ENCODE results near the gene TADA2B.

DNA sequence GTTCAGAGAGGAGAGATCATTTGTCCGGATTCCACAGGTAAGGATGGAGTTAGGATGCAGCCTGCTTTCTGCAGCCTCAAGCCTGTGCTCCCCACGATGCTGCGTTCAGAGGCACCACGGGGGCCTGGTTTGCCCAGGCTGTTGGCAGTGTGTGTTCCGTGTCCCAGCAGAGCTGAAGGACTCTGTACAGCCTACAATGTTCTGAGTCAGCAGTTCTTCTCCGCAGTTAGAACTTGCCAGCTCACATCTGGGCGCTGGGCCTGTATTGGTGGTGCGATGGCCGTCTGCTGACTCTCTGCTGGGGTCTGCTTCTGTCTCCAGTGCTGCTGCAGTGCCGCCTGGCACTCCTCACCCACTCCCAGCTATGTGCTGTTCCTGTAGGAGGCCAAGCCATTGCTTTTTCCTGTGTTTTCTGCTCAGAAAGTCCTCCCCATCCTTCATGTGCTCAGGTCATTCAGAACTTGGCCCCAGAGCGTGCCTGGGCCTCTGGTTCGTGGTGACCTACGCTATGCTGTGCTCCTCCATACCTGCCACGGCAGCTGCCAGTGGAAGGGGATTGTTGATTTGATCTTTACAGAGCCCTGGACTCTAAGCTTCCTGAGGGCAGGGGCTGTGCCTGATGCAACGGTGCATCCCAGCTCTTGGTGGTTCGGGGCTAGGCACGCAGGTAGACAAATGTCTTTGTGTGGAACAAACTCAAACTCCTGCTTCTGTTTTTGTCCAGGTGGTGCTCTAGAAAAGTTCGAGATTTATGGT is 42.6 kb upstream of the TADA2B start:
- TF ChIP-seq, protein P1, sequence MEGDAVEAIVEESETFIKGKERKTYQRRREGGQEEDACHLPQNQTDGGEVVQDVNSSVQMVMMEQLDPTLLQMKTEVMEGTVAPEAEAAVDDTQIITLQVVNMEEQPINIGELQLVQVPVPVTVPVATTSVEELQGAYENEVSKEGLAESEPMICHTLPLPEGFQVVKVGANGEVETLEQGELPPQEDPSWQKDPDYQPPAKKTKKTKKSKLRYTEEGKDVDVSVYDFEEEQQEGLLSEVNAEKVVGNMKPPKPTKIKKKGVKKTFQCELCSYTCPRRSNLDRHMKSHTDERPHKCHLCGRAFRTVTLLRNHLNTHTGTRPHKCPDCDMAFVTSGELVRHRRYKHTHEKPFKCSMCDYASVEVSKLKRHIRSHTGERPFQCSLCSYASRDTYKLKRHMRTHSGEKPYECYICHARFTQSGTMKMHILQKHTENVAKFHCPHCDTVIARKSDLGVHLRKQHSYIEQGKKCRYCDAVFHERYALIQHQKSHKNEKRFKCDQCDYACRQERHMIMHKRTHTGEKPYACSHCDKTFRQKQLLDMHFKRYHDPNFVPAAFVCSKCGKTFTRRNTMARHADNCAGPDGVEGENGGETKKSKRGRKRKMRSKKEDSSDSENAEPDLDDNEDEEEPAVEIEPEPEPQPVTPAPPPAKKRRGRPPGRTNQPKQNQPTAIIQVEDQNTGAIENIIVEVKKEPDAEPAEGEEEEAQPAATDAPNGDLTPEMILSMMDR (IDR thresholded peaks at IDR 0.05; ENCODE audit: low read length) = no peak
- no peak for TF ChIP-seq EZH2 (IDR thresholded peaks at IDR 0.05; ENCODE audit: borderline replicate concordance, low read length)

All from OCI-LY1 (cell line).